IPS-18c (cell line): ENCODE measurements around the gene NRXN2.
"Not testable (repeated sequence)": the region's sequence is repeated elsewhere in the genome, so short reads cannot be mapped to it uniquely, and the experiment has no call there.

Source experiments
- H3K4me3 ChIP-seq: 2 replicates; pipeline ENCODE4 v1.7.0; 2013; ENCODE audit warnings: low read depth, mild to moderate bottlenecking, low read length, moderate library complexity; ENCODE audit not compliant: insufficient read depth
- H3K9me3 ChIP-seq: one replicate; pipeline ENCODE4 v1.6.1; 2013; ENCODE audit warnings: mild to moderate bottlenecking, low read length, moderate library complexity; ENCODE audit not compliant: control insufficient read depth, insufficient read depth

NRXN2 gene

DNA sequence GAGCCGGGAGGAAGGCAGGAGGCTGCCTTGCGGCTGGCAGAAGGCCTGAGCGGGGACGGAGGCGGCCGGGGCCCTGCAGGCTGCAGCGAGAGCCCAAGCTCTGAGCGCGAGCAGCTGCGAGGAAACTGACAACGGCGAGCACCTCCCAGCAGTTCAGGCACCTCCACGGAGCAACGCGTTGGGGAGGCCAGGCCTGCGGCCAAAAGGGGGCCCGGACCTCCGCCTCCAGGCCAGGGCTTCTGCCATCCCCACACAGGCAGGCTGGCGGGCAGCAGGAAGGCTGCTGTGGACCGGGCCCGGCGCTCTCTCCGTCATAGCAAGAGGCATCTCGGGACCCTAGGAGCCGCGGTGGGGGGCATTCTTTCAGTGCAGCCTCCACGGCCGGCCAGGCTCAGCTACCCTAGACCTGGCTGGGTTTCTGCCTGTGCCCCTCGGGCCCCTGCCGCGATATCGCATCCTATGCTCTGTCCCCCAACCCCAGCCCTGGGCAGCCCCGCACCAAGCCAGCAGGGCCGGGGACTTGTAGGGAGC, 154.9 kb downstream of the NRXN2 start:
- Histone ChIP-seq H3K9me3 (no peaks in the 10 kb centered on the region), H3K4me3 (no peak overlapping the region)

DNA sequence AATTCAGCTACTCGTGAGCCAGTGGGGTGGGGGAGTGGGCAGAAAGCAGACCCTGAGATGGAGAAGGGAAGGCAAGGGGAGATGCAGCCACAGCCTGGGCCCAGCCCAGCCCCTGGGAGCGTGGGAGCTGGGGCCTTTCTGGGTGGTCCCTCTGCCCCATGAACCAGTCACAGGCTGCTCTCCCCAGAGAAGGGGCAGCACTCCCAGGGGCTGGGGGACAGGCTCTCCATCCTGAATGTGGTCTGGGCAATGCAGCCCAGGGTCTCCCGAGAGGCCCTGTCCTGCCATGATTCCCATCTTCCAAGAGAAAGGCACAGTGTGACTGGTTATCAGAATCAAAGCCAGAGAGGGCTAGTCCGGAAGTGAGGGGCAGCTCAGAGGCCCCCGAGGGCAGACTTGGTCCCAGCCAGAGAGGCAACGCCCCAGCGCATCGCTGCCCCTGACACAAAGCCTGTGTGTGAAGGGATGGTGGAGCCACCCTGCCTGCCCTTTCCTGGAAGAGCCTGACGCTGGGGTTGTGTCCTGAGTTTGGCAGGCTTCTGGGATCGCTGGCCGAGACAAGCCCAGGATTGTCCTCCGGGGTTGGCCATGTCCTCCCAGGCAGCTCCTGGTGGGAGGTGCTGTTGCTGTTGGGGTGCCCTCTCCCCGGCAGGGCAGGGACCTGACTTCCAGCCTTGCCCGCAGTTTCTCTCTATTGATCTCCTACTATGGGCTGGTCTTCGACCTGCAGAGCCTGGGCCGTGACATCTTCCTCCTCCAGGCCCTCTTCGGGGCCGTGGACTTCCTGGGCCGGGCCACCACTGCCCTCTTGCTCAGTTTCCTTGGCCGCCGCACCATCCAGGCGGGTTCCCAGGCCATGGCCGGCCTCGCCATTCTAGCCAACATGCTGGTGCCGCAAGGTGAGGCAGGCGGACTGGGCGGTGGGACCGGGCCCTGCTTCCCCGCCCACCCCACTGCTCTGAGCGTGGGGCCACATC, 155.8 kb downstream of the NRXN2 start:
- Histone ChIP-seq H3K4me3 (peak overlapping the region; percentile 17), H3K9me3 (no peaks in the 10 kb centered on the region)

DNA sequence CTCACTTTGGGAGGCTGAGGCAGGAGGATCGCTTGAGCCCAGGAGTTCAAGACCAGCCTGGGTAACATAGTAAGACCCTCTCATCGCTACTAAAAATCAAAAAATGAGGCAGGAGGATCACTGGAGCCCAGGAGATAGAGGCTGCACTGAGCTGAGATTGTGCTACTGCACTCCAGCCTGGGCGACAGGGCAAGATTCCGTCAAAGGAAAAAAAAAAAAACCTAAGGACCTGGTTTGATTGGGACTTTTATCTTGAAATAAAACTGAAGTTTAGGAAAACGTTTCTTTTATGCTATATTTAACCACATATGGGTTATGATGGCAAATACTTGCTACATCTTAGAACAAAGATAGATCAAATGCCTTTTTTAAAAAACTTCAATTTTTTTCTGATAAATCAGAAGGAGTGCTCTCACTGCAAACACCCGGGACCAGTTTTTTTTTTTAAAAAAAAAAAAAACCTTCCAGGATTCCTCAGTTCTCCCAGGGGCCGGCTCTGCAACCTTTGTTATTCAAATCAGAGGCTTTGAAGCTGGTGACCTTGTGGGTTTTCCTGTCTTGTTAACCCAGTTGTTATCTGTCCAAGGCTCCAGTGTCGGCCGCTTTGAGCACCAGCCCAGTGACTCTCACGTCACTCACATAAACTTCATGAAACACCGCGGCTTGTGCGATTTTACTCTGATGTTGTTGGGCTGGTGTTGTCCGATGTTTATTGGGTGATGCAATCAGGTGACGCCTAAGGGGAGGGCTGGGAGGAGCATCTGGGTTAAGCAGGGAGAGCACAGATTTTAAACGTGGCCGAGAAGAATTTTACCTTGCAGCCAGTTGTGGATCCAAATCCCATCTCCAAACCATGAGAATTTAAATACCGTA, 156.7 kb downstream of the NRXN2 start:
- H3K4me3 ChIP-seq, result peak overlapping the region; percentile 17
- H3K9me3 ChIP-seq, result no peaks in the 10 kb centered on the region

DNA sequence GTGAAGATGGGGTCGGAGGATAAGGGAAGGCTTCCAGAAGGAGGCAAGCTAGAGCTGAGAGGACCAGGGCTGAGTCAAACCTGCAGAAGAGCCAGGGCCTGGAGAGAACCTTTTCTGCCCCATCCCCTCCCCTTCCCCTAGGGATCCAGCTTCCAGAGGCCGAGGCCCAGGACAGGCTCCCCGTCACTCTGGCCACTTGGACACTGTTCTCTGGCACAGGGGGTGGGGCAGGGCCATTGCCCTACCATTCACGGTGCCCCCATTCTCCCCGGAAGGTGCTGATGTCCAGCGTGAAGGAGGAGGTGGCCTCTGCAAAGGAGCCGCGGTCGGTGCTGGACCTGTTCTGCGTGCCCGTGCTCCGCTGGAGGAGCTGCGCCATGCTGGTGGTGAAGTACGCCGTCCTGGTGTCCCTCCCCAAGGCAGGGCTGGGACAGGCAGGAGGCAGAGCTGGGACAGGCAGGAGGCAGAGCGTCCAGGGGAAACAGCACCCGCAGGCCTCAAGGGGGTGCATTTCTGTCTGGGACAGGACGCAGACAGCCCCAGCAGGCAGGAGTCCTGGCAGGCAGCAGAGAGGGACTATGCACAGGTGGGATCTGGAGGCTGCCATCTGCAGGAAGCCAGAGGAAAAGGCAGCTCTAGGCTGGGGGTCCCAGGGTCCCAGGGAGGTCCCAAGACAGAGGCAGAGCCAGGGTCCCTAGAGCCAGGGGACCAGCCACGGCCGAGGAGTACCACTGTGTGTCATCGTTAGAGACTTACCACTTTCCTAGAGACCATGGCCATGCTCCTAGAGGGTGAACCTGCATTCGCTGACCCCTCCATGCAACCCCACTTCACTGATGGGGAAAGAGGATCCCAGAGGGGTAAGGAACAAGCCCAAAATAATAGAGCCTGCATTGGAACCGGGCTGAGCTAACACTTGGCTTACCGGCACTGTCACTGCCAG, 157.8 kb downstream of the NRXN2 start:
- Histone ChIP-seq H3K4me3 (no peak overlapping the region; the same call in 1 of the 2 replicates), H3K9me3 (no peaks in the 10 kb centered on the region)

DNA sequence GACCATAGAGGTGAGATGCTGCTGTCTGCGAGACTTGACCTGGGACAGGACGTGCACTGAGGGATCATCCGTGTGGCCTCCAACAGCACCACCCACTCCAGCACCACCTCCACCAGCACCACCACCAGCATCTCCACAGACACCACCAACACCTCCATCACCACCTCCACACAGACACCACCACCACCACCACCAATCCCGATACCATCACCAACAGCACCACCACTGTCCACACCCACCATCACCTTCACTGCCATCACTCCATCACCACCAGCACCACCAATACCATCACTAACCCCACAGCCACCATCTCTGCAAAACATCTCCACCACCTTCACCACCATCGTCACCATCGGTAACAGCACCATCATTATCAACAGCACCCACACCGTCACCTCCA, 158.6 kb downstream of the NRXN2 start:
- Histone ChIP-seq H3K4me3 (no peak overlapping the region), H3K9me3 (no peaks in the 10 kb centered on the region)

DNA sequence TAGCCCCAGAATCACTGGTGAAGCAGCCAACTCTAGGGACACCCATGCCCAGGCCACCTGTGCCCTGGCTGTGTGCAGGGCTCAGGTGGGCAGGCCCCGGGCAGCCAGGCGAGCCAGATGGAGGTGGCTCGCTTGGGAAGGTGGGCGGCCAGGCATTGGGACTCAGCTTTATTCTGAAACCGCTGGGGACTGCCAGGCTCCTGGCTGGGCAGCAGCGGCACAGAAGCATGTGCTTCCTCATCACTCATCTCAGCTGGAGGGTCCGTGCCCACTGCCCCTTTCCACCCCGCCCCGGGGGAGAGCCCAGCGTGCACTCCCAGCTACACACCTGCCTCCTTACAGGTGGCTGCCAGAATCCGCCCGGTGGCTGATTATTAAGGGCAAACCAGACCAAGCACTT, 159.0 kb downstream of the NRXN2 start:
- no peak overlapping the region for H3K4me3 ChIP-seq
- no peaks in the 10 kb centered on the region for H3K9me3 ChIP-seq

DNA sequence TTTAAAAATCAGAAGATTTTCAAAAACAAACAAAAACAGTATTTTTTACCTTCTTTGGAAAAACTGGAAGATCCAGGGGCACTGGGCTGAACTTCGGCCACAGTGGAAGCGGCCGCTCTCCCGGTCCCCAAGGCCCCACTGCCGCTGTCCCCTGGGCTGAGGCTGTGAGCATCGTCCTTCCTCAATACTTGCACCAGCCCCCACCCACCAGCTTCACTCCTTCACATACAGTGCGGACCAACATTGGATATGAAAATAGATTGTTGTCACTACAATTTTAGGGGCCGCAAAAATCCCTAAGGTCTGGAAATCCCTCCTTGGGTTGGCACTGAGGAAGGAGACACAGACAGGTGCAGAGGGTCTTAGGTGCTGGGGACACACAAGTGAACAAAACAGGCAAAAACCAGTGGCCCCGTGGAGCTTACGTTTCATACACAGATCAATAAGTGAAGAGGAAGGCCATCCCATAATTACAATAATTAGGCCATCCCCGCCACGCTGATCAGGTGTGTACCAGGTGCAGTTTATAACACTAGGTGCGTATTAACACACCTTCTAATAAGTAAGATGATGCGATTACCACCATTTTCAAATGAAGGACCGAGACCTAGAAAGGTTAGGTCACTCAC, 160.2 kb downstream of the NRXN2 start:
- no peaks in the 10 kb centered on the region for H3K9me3 ChIP-seq

DNA sequence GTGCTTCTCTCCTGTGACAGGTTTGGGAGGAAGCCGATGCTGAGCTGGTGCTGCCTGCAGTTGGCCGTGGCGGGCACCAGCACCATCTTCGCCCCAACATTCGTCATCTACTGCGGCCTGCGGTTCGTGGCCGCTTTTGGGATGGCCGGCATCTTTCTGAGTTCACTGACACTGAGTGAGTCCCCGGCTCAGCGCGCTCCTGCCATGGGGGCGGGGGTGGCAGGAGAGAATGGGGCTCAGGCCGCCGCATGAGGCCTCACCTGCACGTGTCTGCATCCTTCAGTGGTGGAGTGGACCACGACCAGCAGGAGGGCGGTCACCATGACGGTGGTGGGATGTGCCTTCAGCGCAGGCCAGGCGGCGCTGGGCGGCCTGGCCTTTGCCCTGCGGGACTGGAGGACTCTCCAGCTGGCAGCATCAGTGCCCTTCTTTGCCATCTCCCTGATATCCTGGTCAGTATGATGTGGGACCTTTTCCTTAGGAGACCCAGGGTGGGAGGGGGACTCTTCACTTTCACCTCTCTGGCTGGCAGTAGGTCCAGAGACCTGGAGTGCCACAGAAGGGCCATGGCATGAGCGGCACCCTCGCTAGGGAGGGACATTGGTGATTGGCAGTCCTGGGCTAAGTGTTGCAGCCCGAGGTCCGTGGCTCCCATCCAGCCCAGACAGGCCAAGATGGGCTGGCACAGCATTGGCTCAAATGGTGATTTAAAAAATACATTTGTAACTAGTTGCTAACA, 160.8 kb downstream of the NRXN2 start:
- H3K4me3 ChIP-seq, result no peak overlapping the region
- no peaks in the 10 kb centered on the region for H3K9me3 ChIP-seq

More for the DNA sequence above, 160.2 kb downstream of the NRXN2 start:
- H3K4me3 ChIP-seq, result no peak overlapping the region

DNA sequence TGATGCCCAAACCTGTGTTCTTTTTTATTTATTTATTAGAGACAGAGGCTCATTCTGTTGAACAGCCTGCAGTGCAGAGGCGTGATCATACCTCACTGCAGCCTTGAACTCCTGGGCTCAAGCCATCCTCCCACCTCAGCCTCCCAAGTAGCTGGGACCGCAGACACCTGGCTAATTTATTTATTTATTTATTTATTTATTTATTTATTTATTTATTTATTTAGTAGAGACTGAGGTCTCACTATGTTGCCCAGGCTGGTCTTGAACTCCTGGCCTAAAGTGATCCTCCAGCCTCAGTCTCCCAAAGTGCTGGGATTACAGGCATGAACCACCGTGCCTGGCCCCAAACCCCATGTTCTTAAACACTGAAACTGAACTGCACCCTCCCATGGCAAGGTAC, 161.6 kb downstream of the NRXN2 start:
- not testable (repeated sequence) for H3K4me3 ChIP-seq

DNA sequence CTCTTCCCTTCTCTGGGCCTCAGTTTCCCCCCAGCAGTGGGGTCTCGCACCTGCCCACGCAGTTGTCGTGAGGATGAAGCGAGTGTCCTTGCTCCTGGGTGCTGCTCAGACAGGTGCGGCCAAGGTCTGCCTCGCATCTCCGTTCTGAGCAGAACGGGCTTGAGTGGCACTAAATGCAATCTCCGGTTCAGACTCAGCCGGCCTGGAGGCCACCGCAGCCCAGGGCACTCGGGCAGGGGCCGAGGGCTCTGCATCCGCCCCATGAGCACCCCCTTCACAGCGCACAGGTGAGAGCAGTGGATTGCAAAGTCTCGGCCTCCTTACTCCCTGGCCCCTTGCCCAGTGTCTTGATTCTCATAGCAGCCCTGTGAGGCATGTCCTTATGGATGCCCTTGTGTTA, 162.1 kb downstream of the NRXN2 start:
- H3K4me3 ChIP-seq, result no peak overlapping the region
- H3K9me3 ChIP-seq, result no peaks in the 10 kb centered on the region

More for the DNA sequence above, 161.6 kb downstream of the NRXN2 start:
- not testable (repeated sequence) for H3K9me3 ChIP-seq

DNA sequence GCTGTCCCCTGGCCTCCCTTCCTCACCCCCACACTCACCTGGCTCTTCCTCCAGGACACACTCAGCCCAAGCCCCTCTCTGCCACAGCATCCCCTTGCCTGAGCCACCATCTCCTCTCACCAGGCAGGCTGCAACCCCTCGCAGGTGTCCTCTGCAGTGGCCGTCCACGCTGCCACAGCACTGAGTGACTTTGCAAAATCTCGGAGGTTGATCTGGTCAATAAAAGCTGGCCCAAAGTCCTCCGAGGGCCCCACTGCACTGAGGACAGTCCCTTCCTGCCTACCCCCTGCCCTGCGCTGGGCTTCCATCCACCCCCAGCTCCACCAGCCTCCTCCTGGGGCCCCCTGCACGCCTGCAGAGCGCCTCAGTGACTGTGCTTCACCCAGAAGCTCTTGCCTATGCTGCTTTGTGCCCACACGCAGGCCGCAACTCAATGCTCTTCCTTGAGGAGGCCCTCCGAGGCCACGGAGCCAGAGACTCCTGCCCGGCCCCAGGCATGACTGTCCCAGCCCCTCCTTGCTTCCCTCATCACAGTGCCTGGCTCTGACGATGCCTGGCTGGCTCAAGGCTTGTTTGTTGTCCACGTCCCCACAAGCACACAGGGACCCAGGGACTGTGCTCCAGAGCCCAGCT, 162.7 kb downstream of the NRXN2 start:
- H3K9me3 ChIP-seq, result no peaks in the 10 kb centered on the region
- H3K4me3 ChIP-seq, result no peak overlapping the region

DNA sequence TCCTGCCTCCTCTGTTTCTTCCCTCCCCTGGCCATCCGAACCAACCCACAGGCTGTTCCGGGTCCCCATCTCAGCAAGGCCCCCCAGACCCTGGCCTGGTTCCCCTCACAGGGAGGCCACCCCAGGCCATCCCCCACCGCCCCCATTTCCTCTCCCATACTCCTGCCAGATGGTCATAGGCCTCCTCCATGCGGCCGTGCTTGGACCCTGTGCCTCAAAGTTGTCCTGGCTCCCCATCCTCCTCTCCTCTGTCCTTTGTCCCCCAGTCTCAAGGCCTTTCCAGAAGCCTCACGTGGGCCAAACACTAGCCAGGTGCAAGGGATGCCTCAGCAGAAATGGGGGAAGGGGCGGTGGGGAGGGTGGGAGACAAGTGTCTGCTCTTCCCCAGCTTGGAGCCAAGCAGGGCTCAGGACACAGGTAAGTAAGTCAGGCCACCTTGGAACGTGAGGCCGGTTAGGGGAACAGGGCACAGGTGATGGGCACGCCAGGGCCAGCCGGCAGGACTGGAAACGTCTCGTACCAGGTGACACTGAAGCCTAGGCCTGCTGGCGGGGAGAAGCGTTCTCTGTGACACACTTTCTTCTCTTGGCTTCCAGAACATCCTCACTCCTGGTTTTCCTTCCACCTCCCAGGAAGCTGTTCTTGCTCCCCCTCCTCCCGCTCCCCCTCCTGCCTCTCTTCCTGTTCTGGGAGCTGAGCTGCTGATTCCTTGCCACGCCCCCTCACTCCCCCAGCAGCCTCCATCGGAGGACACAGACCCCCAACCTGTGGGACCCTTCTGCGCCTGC, 163.5 kb downstream of the NRXN2 start:
- no peak overlapping the region for H3K4me3 ChIP-seq
- H3K9me3 ChIP-seq, result no peaks in the 10 kb centered on the region

DNA sequence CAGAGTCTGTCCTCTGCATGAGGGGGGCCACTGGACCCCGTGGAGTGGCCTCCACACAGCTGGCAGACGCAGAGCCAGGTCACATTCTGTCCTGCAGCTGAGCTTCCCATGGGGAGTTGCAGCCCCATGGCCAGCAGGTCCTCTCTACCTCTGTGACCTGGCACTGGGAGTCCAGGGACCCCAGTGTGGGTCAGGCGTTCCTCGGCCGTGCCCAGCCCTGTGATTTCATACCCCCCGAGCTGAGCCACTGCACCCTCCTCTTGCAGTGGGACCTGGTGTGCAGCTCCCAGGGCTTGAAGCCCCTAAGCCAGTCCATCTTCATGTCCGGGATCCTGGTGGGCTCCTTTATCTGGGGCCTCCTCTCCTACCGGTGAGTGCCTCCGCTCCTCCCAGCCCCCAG, 164.1 kb downstream of the NRXN2 start:
- no peak overlapping the region for H3K4me3 ChIP-seq
- no peaks in the 10 kb centered on the region for H3K9me3 ChIP-seq

DNA sequence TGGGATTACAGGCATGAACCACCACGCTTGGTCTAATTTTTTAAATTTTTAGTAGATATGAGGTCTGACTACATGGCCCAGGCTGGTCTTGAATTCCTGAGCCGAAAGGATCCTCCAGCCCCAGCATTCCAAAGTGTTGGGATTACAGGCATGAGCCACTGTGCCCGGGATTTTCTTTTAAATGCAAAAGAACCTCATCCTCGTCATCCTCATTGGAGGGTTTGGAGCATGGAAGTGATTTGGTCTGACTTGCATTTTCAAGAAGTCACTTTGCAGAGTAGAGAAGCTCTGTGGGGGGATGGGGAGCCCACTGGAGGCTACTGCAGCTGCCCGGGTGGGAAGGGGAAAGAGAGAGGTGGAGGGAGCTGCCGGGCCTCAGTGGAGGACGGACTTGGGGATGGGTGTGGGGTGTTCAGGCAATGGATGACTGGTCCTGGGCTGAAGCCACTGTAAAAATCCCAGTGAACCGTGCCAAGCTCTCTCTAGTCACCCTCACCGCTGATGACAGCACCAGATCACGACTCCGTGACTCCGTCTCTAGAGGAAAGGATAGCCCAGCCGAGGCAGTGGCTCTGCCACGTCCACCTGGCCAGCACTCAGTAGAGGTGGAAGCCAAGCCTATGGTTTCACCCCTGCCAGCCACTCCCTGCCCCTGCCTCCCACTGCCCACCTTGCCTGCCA, 164.8 kb downstream of the NRXN2 start:
- Histone ChIP-seq H3K9me3 (no peaks in the 10 kb centered on the region), H3K4me3 (no peak overlapping the region)
